PC-9 (cell line): Measurements from ENCODE around the gene AEN. TPM values are rescaled to one million over a fixed set of nuclear protein-coding genes. Genes with fewer than 3 reads are reported as not detected.

Source experiments
- BruUV-seq: library from RNA; stranded (reverse); fragments of 400-500 nt; replicated peaks from 2 replicates; lab custom pipeline; 2021; lab: Mats Ljungman, UMichigan
- CTCF ChIA-PET: fragments of 300-600 bp; sonication (Branson Sonifier 250); formaldehyde crosslinking; loops from one replicate; lab custom pipeline; 2022; ENCODE audit warnings: antibody characterized with exemption; lab: Charles Lee
- POLR2A ChIA-PET: fragments of 300-600 bp; sonication (Branson Sonifier 250); formaldehyde crosslinking; loops from one replicate; lab custom pipeline; 2022; ENCODE audit warnings: antibody characterized with exemption; ENCODE audit not compliant: unreplicated experiment; lab: Charles Lee
- DNase-seq, 2 experiments: peaks; one replicate each; pipeline versions ENCODE4 v3.0.0 to v3.0.0-alpha.2; 2015 to 2022; ENCODE audit warnings: mixed read lengths in 1 of 2
- H2AFZ ChIP-seq: fragments of 200-600 bp; sonication (generic); 2 replicates; pipeline ENCODE4 v1.8.1; 2017; ENCODE audit warnings: antibody characterized with exemption
- H3F3A ChIP-seq: fragments of 200-600 bp; sonication (generic); 2 replicates; pipeline ENCODE4 v1.8.1; 2017; ENCODE audit warnings: antibody characterized with exemption, mild to moderate bottlenecking, low read depth; ENCODE audit not compliant: insufficient read depth
- H3K27ac ChIP-seq: fragments of 200-600 bp; sonication (generic); 2 replicates; pipeline ENCODE4 v1.6.1; 2016; ENCODE audit warnings: mixed run types
- H3K27me3 ChIP-seq: fragments of 200-600 bp; sonication (generic); 2 replicates; pipeline ENCODE4 v1.6.1; 2016; ENCODE audit warnings: low read depth, mixed run types; ENCODE audit not compliant: insufficient read depth
- H3K36me3 ChIP-seq: fragments of 200-600 bp; sonication (generic); 2 replicates; pipeline ENCODE4 v1.6.1; 2016; ENCODE audit warnings: low read depth, mixed run types
- H3K4me1 ChIP-seq: fragments of 200-600 bp; sonication (generic); replicated peaks from 2 replicates; pipeline ENCODE4 v1.6.1; 2016; ENCODE audit warnings: mixed run types; ENCODE audit not compliant: insufficient read depth
- H3K4me2 ChIP-seq: fragments of 200-600 bp; sonication (generic); 2 replicates; pipeline ENCODE4 v1.6.1; 2017; ENCODE audit warnings: mixed run types
- H3K4me3 ChIP-seq: fragments of 200-600 bp; sonication (generic); 2 replicates; pipeline ENCODE4 v1.6.1; 2016; ENCODE audit warnings: mixed run types
- H3K79me2 ChIP-seq: fragments of 200-600 bp; sonication (generic); 2 replicates; pipeline ENCODE4 v1.6.1; 2017; ENCODE audit warnings: low read depth, mixed run types
- H3K9me2 ChIP-seq: fragments of 200-600 bp; sonication (generic); 2 replicates; pipeline ENCODE4 v1.8.1; 2017; ENCODE audit warnings: mild to moderate bottlenecking; ENCODE audit not compliant: insufficient read depth
- H3K9me3 ChIP-seq: fragments of 200-600 bp; sonication (generic); 2 replicates; pipeline ENCODE4 v1.8.1; 2016; ENCODE audit warnings: low read depth; ENCODE audit not compliant: insufficient read depth
- H4K20me1 ChIP-seq: fragments of 200-600 bp; sonication (generic); 2 replicates; pipeline ENCODE4 v1.8.1; 2017; ENCODE audit not compliant: insufficient read depth
- EZH2 ChIP-seq: fragments of 200-600 bp; sonication (generic); IDR thresholded peaks from 2 replicates; pipeline ENCODE4 v1.8.0; 2017; ENCODE audit warnings: antibody characterized with exemption, low read depth
- intact Hi-C: fragments of 100-400 bp; cut with micrococcal nuclease; formaldehyde crosslinking; loops from one replicate; pipeline ENCODE4 v1.10.0; 2022; ENCODE audit not compliant: unreplicated experiment
- total RNA-seq: library from RNA; stranded (reverse); gene quantifications from 2 replicates; pipeline ENCODE4 v1.2.3, GENCODE V29; 2021
- TF ChIP-seq, protein P1 (sequence below): fragments of 200-600 bp; sonication (generic); conservative IDR thresholded peaks from 2 replicates; pipeline ENCODE4 v1.6.1; 2017; ENCODE audit warnings: mixed run types, antibody characterized with exemption, mild to moderate bottlenecking, moderate library complexity

AEN gene
- total RNA-seq, 1 experiment from 2014 or later = 7.8 TPM

DNA sequence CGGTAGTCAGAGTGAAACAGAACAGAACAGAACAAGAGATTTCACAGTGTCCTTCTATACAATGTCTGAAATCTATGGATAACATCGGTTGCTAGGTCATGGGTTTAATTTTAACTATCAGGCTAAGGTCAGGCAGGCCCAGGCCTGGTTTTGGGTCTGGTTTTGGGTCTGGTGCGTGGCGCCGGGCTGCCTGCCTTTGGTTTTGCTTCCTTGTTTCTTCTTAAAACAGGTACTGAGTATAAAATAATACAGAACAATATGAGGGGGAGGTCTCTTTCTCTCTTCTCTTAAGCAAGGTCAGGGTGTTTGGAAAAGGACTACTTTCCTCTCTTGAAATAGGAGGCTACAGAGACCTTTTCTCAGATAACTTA lies 1.4 kb downstream of the AEN start:
- H3K4me3 ChIP-seq = peak overlapping the region; percentile 84
- TSS peak; percentile 76 for BruUV-seq

DNA sequence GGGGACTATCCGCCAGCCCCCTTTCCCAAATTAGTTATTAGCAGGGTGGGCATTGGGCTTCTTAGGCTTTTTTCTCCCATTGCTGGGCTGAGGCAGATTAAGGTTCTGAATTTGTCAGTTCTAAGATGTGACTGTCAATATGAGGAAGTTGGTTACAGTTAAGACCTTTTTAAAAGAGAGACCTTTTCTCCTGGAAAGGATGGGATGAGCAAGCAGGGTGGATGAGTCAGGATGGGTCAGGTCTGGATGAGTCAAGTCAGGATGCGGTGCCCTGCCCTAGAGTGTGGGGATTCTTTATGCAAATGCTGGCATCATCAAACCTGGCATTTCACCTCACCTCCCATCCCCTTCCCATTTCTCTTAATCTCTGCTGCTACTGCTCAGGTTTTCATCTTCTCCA lies 1.9 kb downstream of the AEN start:
- peak; percentile 33 to 71 for DNase-seq
- Histone ChIP-seq H3K27ac (peak overlapping the region; percentile 70), H2AFZ (no peak overlapping the region), H3K9me3 (no peaks in the 10 kb centered on the region), H3K4me1 (peaks cover 19% of the 10 kb centered on the region), H3F3A (peaks cover 13% of the 10 kb centered on the region; the same call in 1 of the 2 replicates), H3K27me3 (no peaks in the 10 kb centered on the region), H3K4me3 (peak overlapping the region; percentile 84; the same call in 1 of the 2 replicates), H3K4me2 (peak overlapping the region; percentile 98), H3K9me2 (no peaks in the 10 kb centered on the region), H3K36me3 (peaks cover 7% of the 10 kb centered on the region; the same call in 1 of the 2 replicates), H3K79me2 (peaks cover 63% of the 10 kb centered on the region), H4K20me1 (peaks cover 14% of the 10 kb centered on the region; the same call in 1 of the 2 replicates)
- CTCF ChIA-PET = no interaction called here
- POLR2A ChIA-PET = no interaction called here
- BruUV-seq = no TSS peak
- TF ChIP-seq EZH2 = no peak
- TF ChIP-seq, protein P1, sequence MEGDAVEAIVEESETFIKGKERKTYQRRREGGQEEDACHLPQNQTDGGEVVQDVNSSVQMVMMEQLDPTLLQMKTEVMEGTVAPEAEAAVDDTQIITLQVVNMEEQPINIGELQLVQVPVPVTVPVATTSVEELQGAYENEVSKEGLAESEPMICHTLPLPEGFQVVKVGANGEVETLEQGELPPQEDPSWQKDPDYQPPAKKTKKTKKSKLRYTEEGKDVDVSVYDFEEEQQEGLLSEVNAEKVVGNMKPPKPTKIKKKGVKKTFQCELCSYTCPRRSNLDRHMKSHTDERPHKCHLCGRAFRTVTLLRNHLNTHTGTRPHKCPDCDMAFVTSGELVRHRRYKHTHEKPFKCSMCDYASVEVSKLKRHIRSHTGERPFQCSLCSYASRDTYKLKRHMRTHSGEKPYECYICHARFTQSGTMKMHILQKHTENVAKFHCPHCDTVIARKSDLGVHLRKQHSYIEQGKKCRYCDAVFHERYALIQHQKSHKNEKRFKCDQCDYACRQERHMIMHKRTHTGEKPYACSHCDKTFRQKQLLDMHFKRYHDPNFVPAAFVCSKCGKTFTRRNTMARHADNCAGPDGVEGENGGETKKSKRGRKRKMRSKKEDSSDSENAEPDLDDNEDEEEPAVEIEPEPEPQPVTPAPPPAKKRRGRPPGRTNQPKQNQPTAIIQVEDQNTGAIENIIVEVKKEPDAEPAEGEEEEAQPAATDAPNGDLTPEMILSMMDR = no peak
- intact Hi-C loops = loop anchor here (2.0 to 5.0 kb wide), 2 partner anchors 76 to 79 kb away; partner anchors contain the start of gene DET1

More for the DNA sequence above, 1.4 kb downstream of the AEN start:
- H3K36me3 ChIP-seq = peaks cover 2% of the 10 kb centered on the region; the same call in 1 of the 2 replicates
- H3K4me2 ChIP-seq = peak overlapping the region; percentile 98
- H3K27ac ChIP-seq = peak overlapping the region; percentile 70
- no peaks in the 10 kb centered on the region for H3K9me2 ChIP-seq
- H4K20me1 ChIP-seq = peaks cover 9% of the 10 kb centered on the region; the same call in 1 of the 2 replicates
- H3F3A ChIP-seq = peaks cover 13% of the 10 kb centered on the region; the same call in 1 of the 2 replicates
- no peak for TF ChIP-seq EZH2
- TF ChIP-seq, protein P1 = no peak
- POLR2A ChIA-PET = no interaction called here
- H3K27me3 ChIP-seq = no peaks in the 10 kb centered on the region
- DNase-seq = no peak
- H3K9me3 ChIP-seq = no peaks in the 10 kb centered on the region
- no peak overlapping the region for H2AFZ ChIP-seq
- H3K79me2 ChIP-seq = peaks cover 58% of the 10 kb centered on the region
- CTCF ChIA-PET = interaction anchor here (1.7 kb wide), 1 partner anchor 16 kb away, joined by 7 read pairs; the partner anchor contains the start of gene ISG20
- peaks cover 19% of the 10 kb centered on the region for H3K4me1 ChIP-seq
- intact Hi-C loops = loop anchor here (1.0 to 5.0 kb wide), 3 partner anchors 16 to 80 kb away; partner anchors contain the start of gene DET1

DNA sequence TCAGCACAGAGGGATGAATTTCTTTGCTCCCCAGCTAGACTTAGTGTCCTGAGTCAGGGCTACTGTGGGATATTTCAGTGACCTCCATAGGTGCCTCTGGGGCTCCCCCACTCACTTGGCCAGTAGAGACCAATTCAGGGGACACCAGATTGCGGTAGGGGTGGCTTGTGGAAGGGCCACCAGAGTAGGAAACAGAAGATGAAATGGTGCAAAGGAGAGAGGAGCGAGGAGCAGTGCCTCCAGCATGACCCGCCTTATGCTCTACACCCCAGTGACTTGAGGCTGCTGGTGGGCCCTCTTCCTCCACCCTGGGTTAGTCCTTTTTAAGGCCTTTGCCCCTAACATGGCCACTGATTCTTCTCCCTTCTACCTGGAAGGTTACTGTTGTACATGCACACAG lies 2.5 kb downstream of the AEN start:
- intact Hi-C loops = loop anchor here (2.0 to 5.0 kb wide), 2 partner anchors 77 to 79 kb away; partner anchors contain the start of gene DET1
- peak overlapping the region; percentile 84; the same call in 1 of the 2 replicates for H3K4me3 ChIP-seq
- peak overlapping the region; percentile 98 for H3K4me2 ChIP-seq
- no peak for TF ChIP-seq EZH2
- TF ChIP-seq, protein P1 = no peak
- ChIA-PET POLR2A (no interaction called here), CTCF (no interaction called here)
- BruUV-seq = no TSS peak
- peaks cover 13% of the 10 kb centered on the region; the same call in 1 of the 2 replicates for H3F3A ChIP-seq
- no peaks in the 10 kb centered on the region for H3K27me3 ChIP-seq
- no peak for DNase-seq
- H2AFZ ChIP-seq = no peak overlapping the region
- peaks cover 19% of the 10 kb centered on the region for H3K4me1 ChIP-seq
- H3K36me3 ChIP-seq = peaks cover 12% of the 10 kb centered on the region
- H3K27ac ChIP-seq = peak overlapping the region; percentile 70; the same call in 1 of the 2 replicates
- peaks cover 16% of the 10 kb centered on the region; the same call in 1 of the 2 replicates for H4K20me1 ChIP-seq
- no peaks in the 10 kb centered on the region for H3K9me2 ChIP-seq
- H3K79me2 ChIP-seq = peaks cover 68% of the 10 kb centered on the region
- no peaks in the 10 kb centered on the region for H3K9me3 ChIP-seq
